ENCODE data around the gene MMS22L.

MMS22L gene

GRCh38 chr6:97094376-97094775 lies 188.6 kb downstream of the MMS22L start:
- no peak for DNase-seq (ENCODE audit: low read depth in 3 of 3, low spot score in 1 of 3)

GRCh38 chr6:97092673-97093305 lies 190.2 kb downstream of the MMS22L start:
- DNase-seq (ENCODE audit: low read depth in 3 of 3, low spot score in 1 of 3), result no peak

Measured in stimulated activated CD4-positive, alpha-beta T cell treated with anti-CD3 and anti-CD28 coated beads, TNF-alpha, amount 100 ng/mL, for 1 hour (primary cell).